ENCODE results near the gene KCNIP1. TPM values are rescaled to one million over a fixed set of nuclear protein-coding genes. Genes with fewer than 3 reads are reported as not detected.

KCNIP1 gene
- polyA plus RNA-seq, 1 of the 3 experiments (the other 2 are of a cell fraction): 1.3 TPM

GRCh38 chr5:170622933-170623332 lies 119.1 kb downstream of the KCNIP1 start (continued):
- no peak for TF ChIP-seq YY1 (IDR thresholded peaks at IDR 0.05; ENCODE audit: low read depth)

- Histone ChIP-seq H2AFZ (ENCODE audit: low read depth) (no peak overlapping the region), H3K9me3 (no peaks in the 10 kb centered on the region), H4K20me1 (ENCODE audit: insufficient read depth) (no peaks in the 10 kb centered on the region), H3K27me3 (ENCODE audit: insufficient read depth) (no peaks in the 10 kb centered on the region), H3F3A (replicated peaks; ENCODE audit: insufficient read depth) (no peaks in the 10 kb centered on the region), H3K4me2 (no peak overlapping the region), H3K27ac (ENCODE audit: low read depth in 2 of 2, low read length in 1 of 2) (no peak overlapping the region), H3K4me1 (ENCODE audit: control insufficient read depth in 1 of 2, insufficient read depth in 2 of 2, low read depth in 1 of 2, low read length in 1 of 2) (peaks cover 0 to 5% of the 10 kb centered on the region in 2 experiments; a peak in 1 of 4 replicates), H3K79me2 (ENCODE audit: insufficient read depth) (no peaks in the 10 kb centered on the region), H3K36me3 (replicated peaks in 1 of 2; ENCODE audit: control insufficient read depth in 1 of 2, insufficient read depth in 2 of 2, low read length in 1 of 2) (no peaks in the 10 kb centered on the region), H3K4me3 (ENCODE audit: low read depth in 2 of 2, low read length in 1 of 2) (no peak overlapping the region; a peak in 1 of 4 replicates), H3K9me2 (no peaks in the 10 kb centered on the region), H3K9ac (no peak overlapping the region)
- TF ChIP-seq RAD21 (IDR thresholded peaks at IDR 0.05; ENCODE audit: low read length): peak; percentile 89
- TF ChIP-seq EZH2phosphoT487 (IDR thresholded peaks at IDR 0.05; ENCODE audit: borderline replicate concordance, low read depth): no peak
- no peak for TF ChIP-seq NRF1 (IDR thresholded peaks at IDR 0.05; ENCODE audit: low read depth, low read length)
- peak; percentile 81 for TF ChIP-seq CTCF (IDR thresholded peaks at IDR 0.05)
- TF ChIP-seq PBX3 (IDR thresholded peaks at IDR 0.05): no peak
- TF ChIP-seq SMC3 (IDR thresholded peaks at IDR 0.05; ENCODE audit: low read depth, low read length): peak; percentile 93
- TF ChIP-seq TCF12 (IDR thresholded peaks at IDR 0.05): no peak
- ChIA-PET CTCF (interaction anchor here (0.7 to 19.5 kb wide), 20 partner anchors 10 to 397 kb away, joined by 3 to 614 read pairs (median 5); no protein-coding TSS in a partner anchor), POLR2A (no interaction called here)
- peak; percentile 63 for DNase-seq
- WGBS (ENCODE audit: low lambda C conversion rate): 41% methylated on average over 13 of the region's 16 CpGs
Observed at GRCh38 chr5:170623576-170624181, 119.9 kb downstream of the KCNIP1 start.

GRCh38 chr5:170625221-170626165 lies 121.7 kb downstream of the KCNIP1 start:
- H3K4me3 ChIP-seq (ENCODE audit: low read depth in 2 of 2, low read length in 1 of 2): no peak overlapping the region
- H3K9me2 ChIP-seq: no peaks in the 10 kb centered on the region
- H3K79me2 ChIP-seq (ENCODE audit: insufficient read depth): no peaks in the 10 kb centered on the region
- no peak overlapping the region for H2AFZ ChIP-seq (ENCODE audit: low read depth)
- H3K4me1 ChIP-seq (ENCODE audit: control insufficient read depth in 1 of 2, insufficient read depth in 2 of 2, low read depth in 1 of 2, low read length in 1 of 2): peaks cover 0 to 7% of the 10 kb centered on the region in 2 experiments; a peak in 1 of 4 replicates
- H3K36me3 ChIP-seq (replicated peaks in 1 of 2; ENCODE audit: control insufficient read depth in 1 of 2, insufficient read depth in 2 of 2, low read length in 1 of 2): no peaks in the 10 kb centered on the region
- H3K27ac ChIP-seq (ENCODE audit: low read depth in 2 of 2, low read length in 1 of 2): no peak overlapping the region
- no peaks in the 10 kb centered on the region for H3F3A ChIP-seq (replicated peaks; ENCODE audit: insufficient read depth)
- ChIA-PET CTCF (interaction anchor here (0.6 to 19.5 kb wide), 13 partner anchors 8 to 399 kb away, joined by 3 to 614 read pairs (median 5); no protein-coding TSS in a partner anchor), POLR2A (no interaction called here)
- H3K4me2 ChIP-seq: no peak overlapping the region
- H4K20me1 ChIP-seq (ENCODE audit: insufficient read depth): no peaks in the 10 kb centered on the region
- H3K9me3 ChIP-seq: no peaks in the 10 kb centered on the region
- no peak for DNase-seq
- H3K27me3 ChIP-seq (ENCODE audit: insufficient read depth): no peaks in the 10 kb centered on the region
- H3K9ac ChIP-seq: no peak overlapping the region
- TF ChIP-seq GATA2 (CRISPR knock-in tag; IDR thresholded peaks at IDR 0.05) (no peak), RFX5 (IDR thresholded peaks at IDR 0.05; ENCODE audit: low read length) (no peak), NFIC (IDR thresholded peaks at IDR 0.05; ENCODE audit: borderline replicate concordance) (no peak), CTCF (IDR thresholded peaks at IDR 0.05) (no peak), IRF3 (IDR thresholded peaks at IDR 0.05; ENCODE audit: low read depth, low read length) (no peak), RAD21 (IDR thresholded peaks at IDR 0.05; ENCODE audit: low read length) (0 out of 2 replicates have a peak, but pooled peaks have one; percentile 7), JUND (IDR thresholded peaks at IDR 0.05) (no peak)
- 63% methylated on average over 14 of the region's 18 CpGs for WGBS (ENCODE audit: low lambda C conversion rate)

Measured in SK-N-SH (cell line).